ENCODE data around the gene ASTN2.

The ASTN2 gene

DNA sequence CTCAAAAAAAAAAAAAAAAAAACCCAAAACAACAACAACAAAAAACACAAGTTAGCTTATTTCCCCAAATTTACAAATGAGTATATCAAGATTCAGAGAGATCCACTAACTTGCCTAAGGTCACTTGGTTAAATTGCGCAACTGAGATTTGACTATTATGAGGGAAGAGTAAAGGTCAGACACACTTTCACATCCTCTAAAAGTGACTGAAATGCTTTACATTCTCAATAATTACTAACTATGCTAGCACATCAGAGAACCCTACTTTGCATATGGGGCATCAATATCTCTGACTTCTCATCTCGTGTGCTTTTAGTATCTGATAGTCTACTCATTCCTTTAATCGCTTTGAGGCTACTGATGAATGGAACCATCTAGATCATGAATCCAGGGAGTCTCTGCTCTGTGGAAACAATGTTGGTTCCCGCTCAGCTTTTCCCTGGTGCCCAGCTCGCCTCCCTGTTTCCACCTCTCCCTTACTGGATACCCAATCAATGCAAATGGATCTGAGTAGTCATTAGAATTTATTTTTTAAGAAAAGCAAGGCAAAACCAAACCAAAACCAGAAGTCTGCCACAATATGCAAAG lies 909.9 kb downstream of the ASTN2 start:
- no peak for DNase-seq (ENCODE audit: low read depth)

DNA sequence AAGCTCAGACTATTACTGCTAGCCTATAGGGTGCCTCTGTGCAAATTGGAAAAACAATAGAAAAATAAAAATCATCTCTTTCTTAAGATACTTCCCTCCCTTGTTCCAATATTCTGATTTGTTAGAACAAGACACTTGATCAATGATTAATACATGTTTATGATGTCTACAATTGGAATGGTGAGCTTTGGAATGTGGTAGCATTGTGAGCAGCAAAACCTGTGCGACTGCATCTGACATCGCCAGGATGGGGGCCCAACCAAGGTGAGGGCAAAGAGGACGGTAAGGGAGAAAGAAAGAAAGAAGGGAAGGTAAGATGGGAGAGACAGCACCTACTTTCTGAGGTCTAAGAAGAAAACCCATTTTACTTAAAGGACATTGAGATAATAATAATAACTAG lies 910.8 kb downstream of the ASTN2 start:
- no peak for DNase-seq (ENCODE audit: low read depth)

DNA sequence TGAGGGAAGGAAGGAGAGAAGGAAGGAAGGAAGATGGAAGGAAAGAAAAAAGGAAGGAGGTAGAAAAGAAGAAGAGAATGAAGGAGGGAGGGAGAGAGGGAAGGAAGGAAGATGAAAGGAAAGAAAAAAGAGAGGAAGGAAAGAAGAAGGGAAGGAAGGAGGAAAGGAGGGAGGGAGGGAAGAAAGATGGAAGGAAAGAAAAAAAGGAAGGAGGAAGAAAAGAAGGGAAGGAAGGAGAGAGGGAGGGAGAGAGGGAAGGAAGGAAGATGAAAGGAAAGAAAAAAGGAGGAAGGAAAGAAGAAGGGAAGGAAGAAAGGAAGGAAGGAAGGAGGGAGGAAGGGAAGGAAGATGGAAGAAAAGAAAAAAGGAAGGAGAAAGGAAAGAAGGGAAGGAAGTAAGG lies 912.1 kb downstream of the ASTN2 start:
- no peak for DNase-seq (ENCODE audit: low read depth)

DNA sequence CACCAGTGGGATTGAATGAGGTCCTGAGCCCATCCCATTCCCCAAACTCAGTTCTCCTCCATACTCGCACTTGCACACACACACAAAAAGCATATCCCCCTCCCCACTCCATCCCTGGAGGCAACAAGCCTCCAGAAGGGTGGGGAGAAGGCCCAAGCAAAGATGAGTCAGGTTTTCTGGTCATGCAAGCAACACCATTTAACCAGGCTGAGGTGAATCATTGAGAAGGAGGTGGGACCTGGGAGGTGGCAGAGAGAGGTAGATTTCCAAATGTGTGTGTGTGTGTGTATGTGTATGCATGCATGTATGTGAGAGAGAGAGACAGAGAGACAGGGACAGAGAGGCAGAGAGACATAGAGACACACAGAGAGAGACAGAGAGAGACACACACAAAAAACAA lies 913.0 kb downstream of the ASTN2 start:
- peak; percentile 52 for DNase-seq (ENCODE audit: low read depth)

DNA sequence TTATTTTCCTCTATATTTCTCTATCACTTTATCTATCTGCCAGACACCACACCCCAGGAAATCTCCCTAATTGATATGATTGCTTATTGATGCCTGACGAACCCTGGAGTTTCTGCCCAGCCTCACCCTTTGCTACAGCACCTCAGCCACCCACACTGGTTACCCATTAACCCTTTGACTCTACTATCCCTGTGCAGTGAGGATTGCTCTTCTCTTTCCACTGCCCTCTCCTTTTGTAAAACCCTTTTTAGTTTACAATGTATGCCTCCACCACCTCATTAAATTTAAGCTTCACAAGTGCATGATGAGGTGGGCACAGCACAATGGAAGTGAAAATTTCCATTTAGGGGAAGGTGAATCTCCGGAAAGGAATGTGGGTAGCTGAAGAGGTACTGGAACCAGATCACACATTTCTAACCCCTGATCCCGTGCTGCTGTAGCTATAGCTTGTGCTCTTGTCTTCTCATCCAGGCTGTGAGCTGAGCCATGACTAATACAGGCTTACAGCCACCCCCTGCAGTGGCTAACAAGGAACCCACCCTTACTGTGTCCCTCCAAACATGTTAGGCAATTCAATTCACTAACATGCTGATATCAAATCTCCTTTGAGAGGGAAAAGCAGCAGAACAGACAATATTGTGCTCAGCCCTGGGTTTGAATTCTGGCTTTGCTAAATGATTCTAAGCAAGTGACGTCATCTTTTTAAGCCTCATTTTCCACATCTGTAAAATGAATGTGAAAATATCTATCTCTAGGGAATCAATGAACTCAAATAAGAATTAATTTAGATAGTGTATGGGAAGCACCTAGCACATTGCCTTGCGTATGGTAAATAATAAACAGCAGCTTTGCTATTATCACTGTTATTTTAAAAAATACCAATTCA lies 914.6 kb downstream of the ASTN2 start:
- DNase-seq (ENCODE audit: low read depth), result peak; percentile 87

DNA sequence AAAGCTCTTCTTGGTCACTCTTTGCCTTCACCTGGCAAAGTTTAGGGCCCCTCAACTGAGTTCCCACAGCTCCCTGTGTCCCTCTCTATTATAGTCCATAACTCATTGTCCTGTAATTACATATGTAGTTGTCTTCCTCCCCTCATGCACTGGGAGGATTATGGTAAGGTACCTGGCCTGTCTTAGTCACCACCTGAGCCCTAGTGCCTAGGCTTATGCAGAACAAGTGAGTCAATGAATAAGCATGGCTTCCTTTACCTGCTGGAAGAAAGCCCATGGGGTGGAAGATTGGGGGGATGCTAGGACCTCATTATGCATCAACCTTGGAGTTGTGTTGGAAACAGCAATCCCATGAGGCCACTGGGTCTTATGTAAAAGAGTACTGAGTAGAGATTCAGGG lies 915.4 kb downstream of the ASTN2 start:
- DNase-seq (ENCODE audit: low read depth), result no peak

DNA sequence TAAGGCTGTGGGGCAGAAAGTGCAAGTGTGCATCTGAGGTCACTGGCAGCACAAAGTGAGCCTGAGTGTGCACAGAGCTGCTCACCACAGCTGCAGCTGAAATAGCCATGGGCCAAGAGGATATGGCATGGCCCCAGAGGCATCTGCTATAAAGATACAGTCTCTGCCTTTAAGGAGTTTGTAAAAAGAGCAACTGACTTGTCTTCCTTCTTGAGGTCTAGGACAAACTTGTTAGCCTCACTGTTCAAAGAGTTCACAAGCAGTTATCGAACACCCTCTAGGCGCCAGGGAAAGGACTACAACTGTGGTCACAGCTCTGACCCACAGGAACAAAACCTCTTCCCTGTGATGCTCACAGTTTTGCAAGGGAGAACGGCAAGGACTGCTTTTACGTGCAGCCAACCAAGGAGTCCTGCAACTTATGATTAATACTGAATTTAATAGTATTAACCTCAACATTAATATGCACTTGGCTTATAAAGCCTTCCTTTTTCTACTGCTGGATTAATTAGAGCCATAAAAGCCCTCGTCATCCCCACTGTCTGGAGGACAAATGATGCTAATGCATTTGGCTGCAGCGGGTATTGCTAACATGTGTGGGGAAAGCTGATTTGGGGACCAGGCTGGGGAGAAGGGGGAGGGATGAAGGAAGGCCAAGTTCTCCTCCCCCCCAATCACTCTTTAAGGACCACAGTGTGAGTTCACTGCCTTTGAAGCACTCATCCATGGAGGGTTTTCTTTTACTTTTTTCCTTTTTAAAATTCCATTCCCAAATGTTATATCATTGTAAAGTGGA lies 917.6 kb downstream of the ASTN2 start:
- peak; percentile 47 for DNase-seq (ENCODE audit: low read depth)

DNA sequence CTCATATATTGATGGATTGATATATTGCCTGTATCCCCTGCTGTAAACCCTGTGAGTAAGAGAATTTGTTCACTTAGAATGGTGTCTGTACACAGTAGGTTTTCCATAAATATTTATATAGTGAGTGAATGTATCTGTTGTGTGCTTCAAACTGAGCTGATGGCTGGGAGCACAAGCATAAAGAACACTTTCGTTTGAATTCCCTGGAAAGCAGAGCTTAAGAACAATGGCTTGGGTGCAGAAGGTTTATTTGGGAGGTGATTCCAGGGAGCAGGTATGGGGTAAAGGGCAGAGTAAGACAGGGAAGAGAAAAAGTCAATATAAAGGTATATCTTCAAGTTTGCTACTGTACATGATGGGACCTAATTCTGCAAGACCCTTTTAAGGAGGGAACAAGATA lies 918.7 kb downstream of the ASTN2 start:
- no peak for DNase-seq (ENCODE audit: low read depth)

DNA sequence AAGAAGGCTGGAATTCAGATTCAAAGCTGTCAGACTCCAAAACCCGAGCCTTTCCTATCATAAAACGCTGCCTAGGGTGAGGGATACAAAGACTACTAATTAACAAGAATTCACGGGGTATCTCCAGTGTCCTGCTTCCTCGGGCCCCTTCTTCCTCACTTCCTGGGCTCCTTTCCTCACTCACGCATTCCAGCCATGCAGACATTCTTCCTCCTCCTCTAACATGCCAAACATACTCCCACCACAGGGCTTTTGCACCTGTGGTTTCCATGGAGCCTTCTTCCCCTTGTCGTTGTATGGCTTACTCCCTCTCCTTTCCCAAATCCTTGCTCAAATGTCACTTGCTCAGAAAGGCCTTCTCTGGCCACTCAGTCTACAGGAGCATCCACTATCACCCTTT lies 919.1 kb downstream of the ASTN2 start:
- DNase-seq (ENCODE audit: low read depth), result no peak

DNA sequence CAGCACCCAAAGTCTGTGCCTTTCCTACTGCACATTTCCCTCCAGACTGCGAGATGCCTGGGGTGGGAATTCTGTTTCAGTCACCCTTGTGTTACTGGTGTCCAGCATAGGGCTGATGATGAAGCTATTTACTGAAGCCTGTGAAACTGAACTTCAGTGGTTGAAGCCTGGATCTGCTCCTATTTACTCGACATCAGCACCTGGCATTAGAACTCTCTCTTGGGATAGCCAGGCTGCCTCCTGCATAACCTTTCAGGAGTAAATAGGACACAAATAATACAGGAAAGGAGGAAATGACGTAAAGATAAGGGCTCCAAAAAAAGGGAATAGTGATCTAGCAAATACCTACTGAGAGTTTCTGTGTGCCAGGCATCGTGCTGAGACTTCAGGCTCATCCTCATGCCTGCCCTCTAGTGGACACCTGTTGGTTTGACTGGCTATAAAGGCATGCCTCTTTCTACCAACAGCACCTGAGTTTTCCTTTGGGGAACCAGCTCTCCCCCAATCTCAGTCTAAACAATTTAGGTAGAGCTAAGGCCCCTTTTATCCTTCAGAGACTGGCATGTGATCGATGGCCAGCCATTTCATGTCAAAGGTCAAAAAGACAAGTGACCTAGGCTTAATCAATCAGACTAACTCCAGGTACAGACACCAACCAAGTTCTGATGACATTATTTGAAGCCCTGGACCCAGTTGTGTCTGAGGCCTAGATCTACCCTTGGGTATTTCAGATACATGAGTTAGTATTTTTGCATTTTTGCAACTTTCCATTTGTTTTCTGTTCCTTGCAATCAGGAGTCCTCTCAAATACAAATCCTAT lies 919.8 kb downstream of the ASTN2 start:
- DNase-seq (ENCODE audit: low read depth), result no peak

DNA sequence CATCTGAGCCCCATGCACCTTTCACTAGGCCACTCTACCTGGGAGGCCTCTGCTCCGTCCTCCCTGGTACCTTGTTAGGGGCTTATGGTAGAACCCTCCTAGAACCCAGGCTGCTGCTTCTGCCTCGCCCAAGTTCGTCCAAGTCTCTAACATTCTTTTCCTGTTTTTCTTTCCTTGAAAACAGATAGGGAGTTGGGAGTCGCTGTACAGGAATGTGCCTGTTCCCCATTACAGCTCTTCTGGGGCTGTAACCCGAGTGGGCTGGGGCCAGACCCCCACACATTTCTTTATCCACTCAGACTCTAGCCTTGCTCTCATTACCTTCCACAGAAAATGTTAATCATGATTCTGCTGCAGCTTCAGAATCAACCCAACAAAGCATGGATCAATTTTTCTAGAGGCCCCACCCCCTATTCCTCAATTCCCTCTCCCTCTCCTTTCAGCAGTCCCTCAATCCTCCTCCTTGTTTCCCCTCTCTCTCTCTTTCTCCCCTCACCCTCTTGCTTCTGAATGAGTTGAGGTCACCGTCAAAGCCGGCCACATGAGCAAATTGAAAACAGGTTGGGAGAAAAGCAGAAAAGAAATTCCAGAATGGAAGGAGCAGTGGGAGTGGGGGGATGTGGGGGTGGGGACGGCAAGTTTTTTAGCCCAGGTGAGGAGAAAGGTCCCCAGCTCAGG lies 921.5 kb downstream of the ASTN2 start:
- DNase-seq (ENCODE audit: low read depth), result peak; percentile 65

DNA sequence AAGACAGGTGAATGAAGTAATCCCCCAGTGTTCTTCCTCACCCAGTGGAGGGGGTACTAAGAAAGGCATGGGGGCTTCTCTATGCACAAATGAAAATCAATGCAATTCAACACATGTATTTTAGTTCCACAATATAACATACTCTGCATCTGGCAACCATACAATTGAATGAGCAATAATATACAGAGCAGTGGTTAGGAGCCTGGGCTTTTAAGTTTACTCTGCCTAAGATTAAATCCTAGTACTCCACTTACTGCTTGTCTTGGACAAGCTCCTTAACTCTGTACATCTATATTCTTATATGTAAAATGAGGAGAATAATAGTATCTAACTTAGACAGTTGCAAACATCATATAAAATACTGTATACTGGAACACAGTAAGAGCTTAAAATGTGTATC lies 923.2 kb downstream of the ASTN2 start:
- DNase-seq (ENCODE audit: low read depth), result no peak

DNA sequence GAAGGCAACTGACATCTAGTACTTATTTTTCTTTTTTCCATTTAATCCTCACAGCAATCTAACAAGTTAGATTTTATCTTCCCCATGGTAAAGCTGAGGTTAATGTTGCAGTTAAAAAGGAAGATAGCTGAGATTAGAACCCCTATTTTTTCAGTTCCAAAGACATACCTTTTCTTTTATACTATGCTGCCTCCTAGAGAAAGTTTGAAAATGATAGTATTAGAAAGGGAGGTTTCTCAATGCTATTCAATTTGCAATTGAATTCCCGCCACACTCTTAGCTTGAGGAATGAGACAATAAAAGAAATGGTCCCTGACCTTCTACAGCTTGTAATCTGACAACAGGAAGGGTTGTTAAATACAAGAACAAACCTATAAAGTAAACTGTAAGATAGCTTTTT lies 923.6 kb downstream of the ASTN2 start:
- no peak for DNase-seq (ENCODE audit: low read depth)

DNA sequence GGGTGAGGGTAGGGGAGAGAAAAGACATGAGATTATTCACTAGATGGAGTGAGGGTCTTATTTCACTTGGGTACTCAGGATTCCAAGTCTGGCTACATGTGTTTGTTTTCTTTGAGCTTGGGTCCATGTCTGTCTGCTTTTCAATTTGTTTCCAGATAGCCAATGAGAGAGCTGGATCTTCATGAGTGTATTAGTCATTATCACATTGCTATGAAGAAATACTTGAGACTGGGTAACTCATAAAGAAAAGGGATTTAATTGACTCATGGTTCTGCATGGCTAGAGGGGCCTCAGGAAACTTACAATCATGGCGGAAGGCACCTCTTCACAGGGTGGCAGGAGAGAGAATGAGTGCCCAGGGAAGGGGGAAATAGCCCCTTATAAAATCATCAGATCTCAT lies 924.5 kb downstream of the ASTN2 start:
- peak; percentile 38 for DNase-seq (ENCODE audit: low read depth)

DNA sequence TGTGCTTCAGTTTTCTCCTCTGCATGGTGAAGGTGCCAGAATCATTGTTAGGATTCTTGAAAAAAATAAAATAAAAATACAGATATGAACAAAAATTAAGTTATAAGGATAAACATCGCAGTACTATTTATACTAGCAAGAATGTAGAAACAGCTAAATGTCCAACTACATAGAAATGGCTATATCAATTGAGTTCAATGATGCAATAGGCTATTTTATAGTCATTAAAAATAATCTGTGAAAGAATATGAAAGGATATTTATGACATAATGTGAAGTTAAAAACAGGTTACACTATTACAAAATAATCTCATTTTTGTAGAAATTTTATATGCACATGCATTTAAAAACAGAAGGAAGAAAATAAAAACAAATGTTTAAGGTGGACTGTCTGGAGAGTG lies 926.5 kb downstream of the ASTN2 start:
- no peak for DNase-seq (ENCODE audit: low read depth)

DNA sequence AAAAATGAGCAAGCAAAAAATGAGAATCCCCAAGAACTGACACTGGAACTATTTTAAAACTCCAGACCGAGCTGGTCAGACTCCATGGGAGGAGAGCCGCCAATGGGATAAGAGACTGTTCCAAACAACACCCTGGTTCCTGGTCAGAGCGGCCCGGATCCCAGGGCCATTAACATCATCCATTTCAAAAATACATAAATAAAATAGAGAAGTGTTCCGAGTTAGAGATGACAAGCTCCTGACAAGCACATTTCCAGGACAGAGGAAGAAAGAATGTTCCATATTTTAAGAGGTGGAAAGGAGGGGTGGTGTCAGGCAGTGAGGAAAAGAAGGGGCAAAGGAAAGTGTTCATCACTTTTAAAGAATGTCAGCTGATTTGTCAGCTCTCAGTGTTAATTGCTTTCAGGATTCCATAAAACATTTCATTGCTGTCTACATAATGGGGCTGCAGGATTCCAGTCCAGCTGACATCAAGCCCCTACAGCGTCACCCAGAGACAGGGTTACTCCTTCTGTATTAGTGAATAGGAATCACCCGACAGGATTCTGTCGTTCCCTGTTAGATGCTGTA lies 930.3 kb downstream of the ASTN2 start:
- DNase-seq (ENCODE audit: low read depth), result peak; percentile 29

DNA sequence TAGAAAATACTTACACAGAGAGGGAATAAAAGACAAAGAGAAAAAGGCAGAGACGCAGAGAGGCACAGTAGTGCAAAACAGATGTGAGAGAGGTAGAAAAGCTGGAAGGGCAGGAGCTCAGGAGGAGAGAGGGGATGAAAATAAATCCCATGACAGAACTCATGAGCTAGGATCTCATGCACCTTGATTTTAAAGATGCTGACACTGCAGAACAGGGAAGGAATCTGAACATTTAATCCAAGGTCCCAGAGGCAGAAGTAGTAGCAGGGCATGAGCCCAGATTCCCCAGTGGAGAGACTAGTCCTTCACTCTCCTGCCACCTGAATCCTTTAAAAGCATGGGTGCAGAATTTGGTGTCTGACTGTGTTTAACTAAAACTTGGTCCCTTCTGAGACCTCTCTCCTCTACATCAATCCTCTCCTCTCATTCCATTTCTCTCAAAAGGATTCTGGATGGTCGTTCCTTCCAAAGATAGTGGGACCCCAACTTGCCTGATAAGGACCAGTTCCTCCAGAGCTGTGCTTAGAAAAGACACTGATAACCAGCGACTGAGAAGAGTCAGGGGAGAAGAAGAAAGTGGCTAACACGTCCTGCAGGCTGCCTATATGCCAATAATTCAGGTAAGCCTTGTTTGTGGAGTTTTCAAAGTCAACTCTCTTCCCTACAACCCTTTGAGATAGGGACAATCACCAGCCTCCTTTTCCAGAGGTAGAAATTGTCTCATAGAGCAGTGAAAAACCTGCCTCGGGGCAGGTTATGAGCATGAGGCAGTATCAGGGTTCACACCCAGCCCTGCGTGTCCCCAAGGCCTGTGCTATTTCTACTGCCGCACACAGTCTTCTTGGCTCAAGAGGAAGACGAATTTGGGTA lies 931.0 kb downstream of the ASTN2 start:
- no peak for DNase-seq (ENCODE audit: low read depth)

DNA sequence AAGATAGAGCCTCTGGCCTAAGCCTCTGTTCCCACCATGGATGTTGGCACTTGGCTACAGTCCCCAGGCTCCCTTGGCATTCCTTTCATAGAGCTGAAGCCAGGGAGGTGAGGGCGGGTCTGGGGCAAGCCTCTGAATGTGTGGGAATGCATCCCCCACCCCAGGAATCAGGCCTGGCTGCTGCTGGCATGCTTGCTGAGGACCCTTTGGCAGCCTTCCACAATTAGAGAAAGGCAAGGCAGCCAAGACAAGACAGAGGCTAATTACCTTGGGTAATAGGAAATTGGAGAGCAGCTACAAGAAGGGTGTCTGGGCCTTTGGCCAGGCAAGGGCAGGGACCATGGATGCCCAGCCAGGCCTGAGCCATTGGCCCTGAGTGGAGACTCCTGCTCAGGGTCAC lies 932.1 kb downstream of the ASTN2 start:
- DNase-seq (ENCODE audit: low read depth), result peak; percentile 60

DNA sequence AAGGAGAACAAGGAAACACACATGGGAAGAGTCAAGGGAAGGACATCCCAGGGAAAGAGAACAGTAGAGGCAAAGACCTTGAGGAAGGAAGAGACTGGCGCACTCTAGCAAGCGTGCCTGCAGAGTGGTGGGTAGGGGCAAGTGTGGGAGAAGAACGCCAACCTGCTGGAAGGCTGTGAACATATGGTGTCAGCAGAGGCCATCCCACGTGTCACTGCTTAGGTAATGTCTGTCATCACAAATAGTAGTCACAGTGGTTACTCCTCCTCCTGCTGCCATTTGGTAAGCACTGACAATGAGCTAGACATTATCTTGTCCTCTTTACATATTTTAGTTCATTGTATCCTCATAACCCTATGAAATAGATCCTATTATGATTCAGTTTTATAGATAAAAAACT lies 934.2 kb downstream of the ASTN2 start:
- no peak for DNase-seq (ENCODE audit: low read depth)

DNA sequence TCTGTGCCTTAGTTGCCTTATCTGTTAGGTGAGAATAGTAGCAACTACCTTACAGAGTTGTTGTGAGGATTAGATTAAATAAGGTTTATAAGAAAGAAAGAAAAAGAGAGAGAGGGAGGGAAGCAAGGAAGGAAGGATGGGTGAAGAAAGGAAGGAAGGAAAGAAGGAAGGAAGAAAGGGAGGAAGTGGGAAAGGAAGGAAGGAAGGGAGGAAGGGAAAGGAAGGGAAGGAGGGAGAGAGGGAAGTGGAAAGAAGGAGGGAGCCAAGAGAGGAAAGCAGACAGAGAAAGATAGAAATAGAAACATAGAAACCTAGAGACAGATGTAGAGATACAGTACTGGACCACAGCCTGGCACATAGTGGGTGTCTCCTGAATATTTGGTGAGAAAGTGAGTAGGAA lies 934.9 kb downstream of the ASTN2 start:
- DNase-seq (ENCODE audit: low read depth), result no peak
